Mesodermal cell (in vitro differentiated cells): ENCODE results near the gene SNAPC1.

Source experiments
- H3K27ac ChIP-seq: 2 replicates; pipeline ENCODE4 v1.7.0; 2013; ENCODE audit warnings: mild to moderate bottlenecking, low read depth, low read length, moderate library complexity; ENCODE audit not compliant: severe bottlenecking
- H3K36me3 ChIP-seq: 2 replicates; pipeline ENCODE4 v1.7.1; 2013; ENCODE audit warnings: mild to moderate bottlenecking, low read length, moderate library complexity; ENCODE audit not compliant: control insufficient read depth, insufficient read depth
- H3K4me1 ChIP-seq: one replicate; pipeline ENCODE4 v1.7.1; 2013; ENCODE audit warnings: mild to moderate bottlenecking, low read length; ENCODE audit not compliant: insufficient read depth, control insufficient read depth, poor library complexity, severe bottlenecking
- H3K4me3 ChIP-seq: 2 replicates; pipeline ENCODE4 v1.7.0; 2013; ENCODE audit warnings: low read length, control low read depth, mild to moderate bottlenecking; ENCODE audit not compliant: insufficient read depth, poor library complexity, severe bottlenecking; ENCODE audit errors: extremely low read depth
- H3K9me3 ChIP-seq: 2 replicates; pipeline ENCODE4 v1.7.1; 2013; ENCODE audit warnings: mild to moderate bottlenecking, low read length, moderate library complexity; ENCODE audit not compliant: control insufficient read depth
- WGBS, 2 experiments: methylation state at CpG; one replicate each; pipeline ENCODE4 v1.1.5; 2013; ENCODE audit warnings: missing lambda C conversion rate in 2 of 2; ENCODE audit not compliant: insufficient coverage in 2 of 2; 5-methylcytosine and 5-hydroxymethylcytosine counted together

Gene SNAPC1

GRCh38 chr14:61811882-61812346 is 49.7 kb downstream of the SNAPC1 start:
- peak overlapping the region; percentile 22 for H3K4me3 ChIP-seq
- H3K36me3 ChIP-seq, result no peaks in the 10 kb centered on the region
- no peaks in the 10 kb centered on the region for H3K9me3 ChIP-seq
- H3K4me1 ChIP-seq, result no peaks in the 10 kb centered on the region
- WGBS, 2 experiments, result 62 to 64% methylated on average over 11 to 13 of the region's 15 CpGs
- H3K27ac ChIP-seq, result no peak overlapping the region

GRCh38 chr14:61812347-61813095 is 50.3 kb downstream of the SNAPC1 start, which contains the start of gene SYT16:
TSS of gene SYT16 (plus strand) at chr14:61812703.
- H3K36me3 ChIP-seq, result no peaks in the 10 kb centered on the region
- H3K9me3 ChIP-seq, result no peaks in the 10 kb centered on the region
- WGBS, 2 experiments, result 0 to 1% methylated on average over 47 to 93 of the region's 95 CpGs
- no peaks in the 10 kb centered on the region for H3K4me1 ChIP-seq
- H3K4me3 ChIP-seq, result peak within 1 kb of the TSS; percentile 48
- no peak within 1 kb of the TSS for H3K27ac ChIP-seq

GRCh38 chr14:61813096-61813606 is 50.9 kb downstream of the SNAPC1 start:
- Histone ChIP-seq H3K27ac (no peak overlapping the region), H3K9me3 (no peaks in the 10 kb centered on the region)
- WGBS, 2 experiments, result 25 to 28% methylated on average over 22 to 25 of the region's 25 CpGs

GRCh38 chr14:61822458-61822857 is 60.2 kb downstream of the SNAPC1 start:
- Histone ChIP-seq H3K4me3 (no peak overlapping the region), H3K36me3 (no peaks in the 10 kb centered on the region), H3K27ac (no peak overlapping the region), H3K9me3 (no peaks in the 10 kb centered on the region), H3K4me1 (no peaks in the 10 kb centered on the region)
- WGBS, 2 experiments, result 94% methylated on average over 2 of the region's 2 CpGs; no CpG with 5 or more reads in 1 of the 2 experiments

More at GRCh38 chr14:61813096-61813606, 50.9 kb downstream of the SNAPC1 start:
- no peaks in the 10 kb centered on the region for H3K4me1 ChIP-seq
- H3K4me3 ChIP-seq, result peak overlapping the region; percentile 48
- H3K36me3 ChIP-seq, result no peaks in the 10 kb centered on the region

GRCh38 chr14:61832783-61833182 is 70.6 kb downstream of the SNAPC1 start:
- WGBS, 2 experiments, result no CpG with 5 or more reads among the region's 3 CpGs
- no peak overlapping the region for H3K4me3 ChIP-seq
- H3K27ac ChIP-seq, result no peak overlapping the region
- H3K36me3 ChIP-seq, result no peaks in the 10 kb centered on the region
- H3K4me1 ChIP-seq, result no peaks in the 10 kb centered on the region
- H3K9me3 ChIP-seq, result no peaks in the 10 kb centered on the region

- Histone ChIP-seq H3K27ac (no peak overlapping the region), H3K9me3 (no peaks in the 10 kb centered on the region), H3K36me3 (no peaks in the 10 kb centered on the region), H3K4me1 (no peaks in the 10 kb centered on the region), H3K4me3 (no peak overlapping the region)
- WGBS, 2 experiments, result 38 to 76% methylated on average over 2 of the region's 3 CpGs
Observed at GRCh38 chr14:61836184-61836583, 74.0 kb downstream of the SNAPC1 start.

- Histone ChIP-seq H3K4me3 (no peak overlapping the region), H3K9me3 (no peaks in the 10 kb centered on the region), H3K27ac (no peak overlapping the region), H3K36me3 (no peaks in the 10 kb centered on the region), H3K4me1 (no peaks in the 10 kb centered on the region)
- no CpG with 5 or more reads among the region's 1 CpG for WGBS, 2 experiments
Observed at GRCh38 chr14:61836807-61837206, 74.6 kb downstream of the SNAPC1 start.

GRCh38 chr14:61837336-61838229 is 75.4 kb downstream of the SNAPC1 start:
- Histone ChIP-seq H3K36me3 (no peaks in the 10 kb centered on the region), H3K4me3 (no peak overlapping the region), H3K9me3 (no peaks in the 10 kb centered on the region), H3K27ac (no peak overlapping the region), H3K4me1 (no peaks in the 10 kb centered on the region)
- 45 to 52% methylated on average over 6 to 9 of the region's 10 CpGs for WGBS, 2 experiments

GRCh38 chr14:61838661-61839245 is 76.5 kb downstream of the SNAPC1 start:
- H3K4me1 ChIP-seq, result no peaks in the 10 kb centered on the region
- no peaks in the 10 kb centered on the region for H3K36me3 ChIP-seq
- H3K27ac ChIP-seq, result no peak overlapping the region
- WGBS, 2 experiments, result 82% methylated on average over 2 of the region's 5 CpGs; no CpG with 5 or more reads in 1 of the 2 experiments
- no peak overlapping the region for H3K4me3 ChIP-seq
- H3K9me3 ChIP-seq, result no peaks in the 10 kb centered on the region

GRCh38 chr14:61839507-61839906 is 77.3 kb downstream of the SNAPC1 start:
- no peaks in the 10 kb centered on the region for H3K4me1 ChIP-seq
- no peak overlapping the region for H3K4me3 ChIP-seq
- no peaks in the 10 kb centered on the region for H3K9me3 ChIP-seq
- 75 to 78% methylated on average over 3 of the region's 4 CpGs for WGBS, 2 experiments
- no peaks in the 10 kb centered on the region for H3K36me3 ChIP-seq
- no peak overlapping the region for H3K27ac ChIP-seq
